Ramos (cell line): Measurements from ENCODE around the gene ROBO1.

Experiments used
- in situ Hi-C: fragments of 300-500 bp; cut with MboI; formaldehyde crosslinking; loops from one replicate; pipeline ENCODE4 v1.14.3; 2022; ENCODE audit warnings: low sequenced_read_pairs; ENCODE audit not compliant: unreplicated experiment

The ROBO1 gene

DNA sequence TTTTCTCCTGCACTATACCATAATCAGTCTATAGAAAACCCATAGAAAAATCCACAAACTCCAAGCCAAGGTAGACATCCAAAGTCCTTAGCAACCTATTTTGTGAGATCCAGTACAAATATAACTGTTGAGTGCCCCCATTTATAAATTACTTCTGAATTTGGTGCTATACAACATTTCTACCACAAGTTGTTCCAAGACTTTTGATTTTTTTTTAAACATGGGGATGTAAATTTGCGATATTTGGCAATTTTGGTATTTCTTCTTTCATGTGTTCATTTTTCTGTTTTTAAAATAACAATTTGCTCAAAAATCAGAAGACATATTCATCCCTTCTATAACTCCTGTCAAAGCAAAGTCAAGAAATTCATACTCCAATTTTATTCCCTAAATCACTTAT lies 763.8 kb downstream of the ROBO1 start:
- in situ Hi-C loops, result no loop called here

DNA sequence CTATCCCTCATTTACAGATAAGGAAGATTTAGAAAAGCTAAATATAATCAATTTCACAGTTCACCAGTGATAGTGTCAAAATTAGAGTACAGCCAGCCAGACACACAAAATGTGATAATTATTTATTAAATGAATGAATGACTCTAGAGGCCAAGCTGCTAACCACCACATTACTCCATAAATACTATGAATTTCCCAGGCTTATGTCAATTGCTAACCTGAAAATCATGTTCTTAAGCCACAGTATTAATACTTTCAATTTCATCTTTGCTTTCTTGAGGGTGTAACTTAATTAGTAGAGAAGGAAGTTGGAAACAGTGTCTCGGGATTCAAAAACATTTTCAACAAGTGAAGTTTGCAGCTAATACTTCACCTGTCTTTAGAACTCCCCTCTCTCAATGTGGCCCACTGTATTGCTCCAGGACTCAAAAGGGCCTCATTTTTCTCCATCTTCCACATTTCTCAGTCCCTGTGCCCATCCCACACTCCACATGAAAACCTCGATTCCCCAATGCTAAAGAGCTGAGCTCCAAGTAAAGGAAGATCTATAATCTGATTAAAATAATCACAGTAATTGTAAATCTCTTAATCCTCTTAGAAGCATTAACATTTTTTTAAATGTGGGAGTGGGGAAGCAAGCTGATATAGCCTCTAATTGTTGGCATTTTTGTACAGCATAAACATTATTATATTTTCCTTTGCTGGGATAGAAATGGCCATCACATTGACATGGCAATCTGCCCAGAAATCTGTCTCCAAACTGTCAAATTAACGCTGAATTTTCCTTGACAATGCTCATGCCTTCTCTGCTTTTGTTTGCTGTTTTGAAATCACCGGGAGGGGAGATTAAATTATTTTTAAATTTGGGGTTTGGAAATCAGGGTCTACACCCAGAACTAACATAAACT lies 765.1 kb downstream of the ROBO1 start:
- in situ Hi-C loops, result no loop called here

- in situ Hi-C loops, result no loop called here
Observed at GRCh38 chr3:79001255-79001654, 766.5 kb downstream of the ROBO1 start.

DNA sequence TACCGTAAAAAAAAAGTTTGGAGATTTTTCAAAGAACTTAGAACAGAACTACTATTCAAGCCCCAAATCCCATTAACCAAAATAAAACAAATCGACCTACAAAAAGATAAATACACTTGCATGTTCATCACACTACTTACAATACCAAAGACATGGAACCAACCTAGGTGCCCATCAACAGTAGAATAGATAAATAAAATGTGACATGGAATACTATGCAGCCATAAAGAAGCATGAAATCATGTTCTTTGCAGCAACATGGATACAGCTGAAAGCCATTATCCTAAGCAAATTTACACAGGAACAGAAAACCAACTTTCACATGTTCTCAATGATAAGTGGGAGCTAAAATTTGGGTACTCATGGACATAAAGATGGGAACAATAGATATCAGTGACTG lies 768.7 kb downstream of the ROBO1 start:
- in situ Hi-C loops, result no loop called here

- in situ Hi-C loops, result no loop called here
Observed at GRCh38 chr3:78995087-78995486, 772.7 kb downstream of the ROBO1 start.

GRCh38 chr3:78994174-78995027 lies 773.4 kb downstream of the ROBO1 start:
- in situ Hi-C loops, result no loop called here

DNA sequence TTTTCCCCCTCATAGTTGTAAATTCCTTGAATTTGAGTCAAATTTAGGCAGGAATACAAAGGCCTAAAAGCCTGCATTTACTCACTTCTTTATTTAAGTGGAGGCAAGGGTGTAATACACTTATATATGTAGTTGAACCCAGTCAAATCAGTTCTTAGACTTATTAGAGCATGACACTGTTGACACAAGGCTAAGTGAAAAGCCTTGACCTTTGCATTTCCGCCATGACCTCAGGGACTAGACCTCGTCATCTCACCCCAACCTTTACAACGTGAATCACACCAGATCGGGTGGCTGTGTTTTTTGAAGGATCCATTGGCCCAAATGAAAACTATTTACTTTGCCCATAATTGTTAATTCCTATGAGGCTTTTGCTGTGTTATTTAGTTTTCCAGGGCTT lies 774.4 kb downstream of the ROBO1 start:
- in situ Hi-C loops, result no loop called here

DNA sequence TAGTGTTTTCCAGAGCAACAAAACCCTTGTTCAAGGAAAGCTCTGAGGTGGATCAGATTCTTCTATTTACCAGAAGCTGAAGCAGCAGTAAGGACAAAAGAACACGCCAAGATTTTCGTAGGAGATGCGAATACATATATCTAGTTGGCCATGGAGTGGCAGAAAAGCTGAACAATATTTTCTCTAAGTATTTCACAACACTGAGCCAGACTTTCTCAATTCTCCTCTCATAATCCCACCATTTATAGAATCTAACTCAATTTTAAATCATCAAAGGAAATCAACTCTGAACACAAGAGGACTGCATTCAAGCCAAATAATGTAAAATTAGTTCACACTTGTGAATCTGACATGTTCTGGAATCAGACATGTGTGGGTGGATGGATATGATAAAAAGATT lies 775.0 kb downstream of the ROBO1 start:
- in situ Hi-C loops, result no loop called here

DNA sequence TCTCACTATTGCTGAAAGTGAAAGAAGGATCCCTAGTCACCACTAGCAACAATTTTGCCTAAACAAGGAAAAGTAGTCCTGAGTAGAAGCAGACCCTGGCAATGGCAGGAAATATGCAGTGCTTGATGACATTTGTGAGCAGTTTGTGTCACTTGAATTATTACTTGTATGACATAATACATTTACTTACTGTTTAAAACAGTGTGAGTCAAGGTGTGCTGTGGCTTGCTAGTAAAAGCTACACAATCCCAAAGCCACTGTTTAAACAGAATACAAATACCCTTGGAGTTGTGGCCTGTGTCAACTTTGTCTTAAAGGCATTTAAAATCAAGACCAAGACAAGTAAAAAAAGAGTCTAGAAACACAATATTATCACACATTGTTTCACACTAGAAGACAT lies 775.4 kb downstream of the ROBO1 start:
- in situ Hi-C loops, result no loop called here

- in situ Hi-C loops, result no loop called here
Observed at GRCh38 chr3:78991656-78992055, 776.1 kb downstream of the ROBO1 start.

- in situ Hi-C loops, result no loop called here
Observed at GRCh38 chr3:78990156-78990555, 777.6 kb downstream of the ROBO1 start.

- in situ Hi-C loops, result no loop called here
Observed at GRCh38 chr3:78988324-78988723, 779.5 kb downstream of the ROBO1 start.

DNA sequence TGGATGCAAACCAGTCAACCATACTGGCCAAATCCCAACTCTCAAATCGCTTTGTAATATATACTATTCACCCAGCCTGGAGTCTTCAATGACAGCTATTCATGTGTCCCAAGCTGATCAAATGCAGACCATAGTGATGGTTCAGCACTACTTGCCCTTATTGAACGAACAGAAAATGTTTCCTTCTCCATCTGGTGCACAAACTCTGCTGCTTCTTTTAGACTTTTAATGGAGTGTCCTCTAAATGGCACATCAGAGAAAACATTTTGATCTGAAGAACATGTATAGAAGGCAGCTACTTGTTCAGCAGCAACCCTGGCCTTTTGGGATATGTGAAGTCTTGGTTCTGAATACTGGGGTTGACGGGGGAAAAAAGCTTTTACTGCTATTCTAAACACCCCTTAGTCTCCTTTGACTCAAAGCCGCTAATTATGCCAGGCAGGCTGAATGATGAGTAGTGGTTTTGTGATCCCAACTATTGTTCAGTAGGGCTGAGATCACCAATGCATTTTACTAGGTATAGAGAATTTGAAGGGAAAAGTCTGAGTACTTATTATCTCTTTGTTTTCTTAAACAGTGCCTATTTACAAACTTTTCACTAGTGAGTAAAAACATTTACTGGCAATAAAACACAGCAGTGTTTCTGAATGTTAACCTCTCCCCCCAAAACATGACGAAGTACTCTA lies 781.2 kb downstream of the ROBO1 start:
- in situ Hi-C loops, result no loop called here

GRCh38 chr3:78985981-78986380 lies 781.8 kb downstream of the ROBO1 start:
- in situ Hi-C loops, result no loop called here

DNA sequence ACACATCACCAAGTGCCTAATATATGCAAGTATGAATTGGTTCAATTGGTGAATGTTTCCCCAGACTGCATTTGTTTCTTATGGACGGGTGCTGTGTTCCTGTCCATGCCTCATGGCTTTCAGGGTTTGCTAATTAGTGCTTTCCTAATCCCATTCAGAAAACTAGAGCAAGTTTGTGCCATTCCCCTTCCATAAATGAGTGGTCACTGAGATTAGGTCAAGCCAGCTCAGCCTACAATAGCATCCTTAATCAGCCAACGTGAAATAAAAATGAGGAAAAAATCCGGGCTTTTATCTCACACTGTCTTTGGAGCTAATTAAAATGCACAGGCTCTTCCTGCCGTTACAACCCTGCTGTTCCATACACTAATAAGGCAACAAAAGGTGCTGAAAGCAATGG lies 788.8 kb downstream of the ROBO1 start:
- in situ Hi-C loops, result no loop called here

DNA sequence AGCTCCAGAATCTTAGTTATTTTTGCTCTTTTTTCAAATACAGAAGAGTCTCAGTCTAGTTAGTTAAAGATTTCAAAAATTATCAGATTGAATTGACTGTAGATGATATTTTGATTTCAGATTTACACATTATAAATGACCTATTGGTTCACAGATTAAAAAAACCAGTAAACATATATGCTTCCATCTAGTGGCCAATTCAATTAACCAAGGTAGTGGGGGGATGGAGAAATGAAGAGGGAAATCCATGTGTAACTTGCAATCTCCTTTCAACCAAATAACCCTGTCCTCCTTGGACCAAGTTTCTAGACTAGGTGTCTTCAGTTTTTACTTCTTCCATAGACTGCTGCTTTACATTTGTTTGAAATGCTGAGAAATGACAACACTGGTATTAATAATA lies 789.8 kb downstream of the ROBO1 start:
- in situ Hi-C loops, result no loop called here

GRCh38 chr3:78977073-78977472 lies 790.7 kb downstream of the ROBO1 start:
- in situ Hi-C loops, result no loop called here

- in situ Hi-C loops, result no loop called here
Observed at GRCh38 chr3:78976200-78976599, 791.6 kb downstream of the ROBO1 start.

DNA sequence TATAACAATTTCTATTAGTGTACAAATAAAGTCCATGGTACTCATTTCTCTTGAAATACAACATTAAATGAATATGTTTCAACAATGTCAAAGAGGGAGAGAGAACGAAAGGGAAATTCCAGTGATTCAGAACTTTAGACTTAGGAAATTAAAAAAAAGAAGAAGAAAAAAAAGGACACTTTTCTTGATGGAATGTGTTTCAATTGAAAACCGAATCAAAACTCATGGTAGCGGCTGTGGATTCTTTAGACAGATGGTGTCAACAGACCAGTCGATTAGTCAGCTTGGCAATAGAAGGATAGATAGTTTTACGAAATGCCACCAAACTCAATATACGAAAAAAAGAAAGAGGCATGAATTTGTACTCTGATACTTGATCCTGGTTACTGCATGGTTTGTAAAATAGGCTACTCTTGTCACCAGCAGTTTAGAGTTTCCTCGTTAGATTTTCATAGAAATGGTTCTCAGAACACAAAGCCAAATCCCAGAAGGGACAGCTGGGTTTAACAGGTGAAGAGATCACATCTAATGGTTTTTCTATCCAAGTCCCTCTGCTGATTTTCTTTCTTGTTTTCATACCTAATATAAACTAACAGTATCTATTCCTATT lies 793.5 kb downstream of the ROBO1 start:
- in situ Hi-C loops, result no loop called here

DNA sequence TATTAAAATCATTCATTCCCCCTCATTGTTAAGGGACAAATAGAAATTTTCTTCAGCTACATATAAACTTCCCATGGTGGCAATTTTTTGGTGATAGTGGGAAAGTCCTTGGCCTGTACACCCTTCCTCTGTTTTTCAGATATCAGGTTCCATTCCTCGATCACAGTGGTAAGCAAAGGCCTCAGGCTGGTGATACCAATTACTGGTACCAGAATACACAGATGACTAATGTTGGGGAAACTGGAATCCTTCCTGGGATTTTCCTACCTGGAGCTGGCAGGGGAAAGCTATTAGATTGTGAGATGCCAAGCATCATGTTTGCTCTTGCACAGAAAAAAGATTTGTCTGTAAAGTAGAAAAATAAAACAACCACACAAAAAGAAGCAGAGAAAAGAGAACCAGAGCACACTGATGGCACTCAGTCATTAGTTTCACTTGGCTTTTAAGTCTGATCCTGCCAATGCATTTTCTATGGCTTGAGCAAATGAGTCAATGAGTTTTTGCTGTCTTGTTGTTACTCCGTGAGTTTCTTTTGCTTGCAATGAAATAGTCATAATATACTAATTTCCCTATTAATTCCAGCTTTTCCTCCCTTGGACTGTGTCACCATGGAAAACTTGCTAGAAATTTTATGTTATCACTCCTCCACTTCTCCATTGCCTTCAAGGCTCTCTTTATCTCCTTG lies 795.0 kb downstream of the ROBO1 start:
- in situ Hi-C loops, result no loop called here
